ENCODE data around the gene SMG9. TPM values are rescaled to one million over a fixed set of nuclear protein-coding genes. Genes with fewer than 3 reads are reported as not detected.

SMG9 gene
- total RNA-seq, 1 experiment from 2014 or later = 49.9 TPM

DNA sequence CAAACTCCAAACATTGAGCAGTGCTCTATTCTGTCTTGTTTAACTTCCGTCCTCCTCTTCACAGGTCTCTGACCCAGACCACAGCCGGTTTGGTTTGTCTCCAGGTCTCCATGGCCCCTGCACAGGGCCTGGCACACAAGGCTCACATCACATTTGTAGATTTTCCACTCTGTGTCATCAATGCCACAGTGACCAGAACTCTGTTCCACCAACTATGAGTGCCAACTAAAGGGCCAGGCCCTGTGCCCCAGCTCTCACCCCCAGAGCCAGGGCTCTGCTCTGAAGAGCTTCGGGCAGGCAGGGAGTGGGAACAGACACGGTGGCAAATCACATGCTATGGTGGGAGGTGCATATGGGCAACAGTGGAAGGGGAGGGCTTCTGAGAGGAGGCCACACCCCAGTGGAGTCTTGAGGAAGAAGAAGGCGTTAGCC is 16.0 kb downstream of the SMG9 start:
- ChIA-PET CTCF (no interaction called here), POLR2A (interaction anchor here (0.7 kb wide), 1 partner anchor 111 kb away, joined by 5 read pairs; no protein-coding TSS in a partner anchor)
- peak; percentile 52; the same call in 1 of the 2 replicates for ATAC-seq
- DNase-seq (ENCODE audit: low read depth, low spot score) = no peak
- no peak overlapping the region for H3K27ac ChIP-seq (ENCODE audit: low read length)
- no peaks in the 10 kb centered on the region for H3K4me1 ChIP-seq (ENCODE audit: control insufficient read depth, insufficient read depth, low read length)
- intact Hi-C loops (cut with micrococcal nuclease; ENCODE audit: unreplicated experiment) = no loop called here
- BruUV-seq (replicated peaks) = no TSS peak
- TF ChIP-seq POLR2AphosphoS5 (IDR thresholded peaks at IDR 0.05; ENCODE audit: low read depth, low read length) (no peak), TCF7L2 (IDR thresholded peaks at IDR 0.05; ENCODE audit: low read depth, low read length) (no peak), SIN3A (IDR thresholded peaks at IDR 0.05; ENCODE audit: borderline replicate concordance, insufficient read depth, low read depth, low read length) (no peak)
- TF ChIP-seq, protein P1, sequence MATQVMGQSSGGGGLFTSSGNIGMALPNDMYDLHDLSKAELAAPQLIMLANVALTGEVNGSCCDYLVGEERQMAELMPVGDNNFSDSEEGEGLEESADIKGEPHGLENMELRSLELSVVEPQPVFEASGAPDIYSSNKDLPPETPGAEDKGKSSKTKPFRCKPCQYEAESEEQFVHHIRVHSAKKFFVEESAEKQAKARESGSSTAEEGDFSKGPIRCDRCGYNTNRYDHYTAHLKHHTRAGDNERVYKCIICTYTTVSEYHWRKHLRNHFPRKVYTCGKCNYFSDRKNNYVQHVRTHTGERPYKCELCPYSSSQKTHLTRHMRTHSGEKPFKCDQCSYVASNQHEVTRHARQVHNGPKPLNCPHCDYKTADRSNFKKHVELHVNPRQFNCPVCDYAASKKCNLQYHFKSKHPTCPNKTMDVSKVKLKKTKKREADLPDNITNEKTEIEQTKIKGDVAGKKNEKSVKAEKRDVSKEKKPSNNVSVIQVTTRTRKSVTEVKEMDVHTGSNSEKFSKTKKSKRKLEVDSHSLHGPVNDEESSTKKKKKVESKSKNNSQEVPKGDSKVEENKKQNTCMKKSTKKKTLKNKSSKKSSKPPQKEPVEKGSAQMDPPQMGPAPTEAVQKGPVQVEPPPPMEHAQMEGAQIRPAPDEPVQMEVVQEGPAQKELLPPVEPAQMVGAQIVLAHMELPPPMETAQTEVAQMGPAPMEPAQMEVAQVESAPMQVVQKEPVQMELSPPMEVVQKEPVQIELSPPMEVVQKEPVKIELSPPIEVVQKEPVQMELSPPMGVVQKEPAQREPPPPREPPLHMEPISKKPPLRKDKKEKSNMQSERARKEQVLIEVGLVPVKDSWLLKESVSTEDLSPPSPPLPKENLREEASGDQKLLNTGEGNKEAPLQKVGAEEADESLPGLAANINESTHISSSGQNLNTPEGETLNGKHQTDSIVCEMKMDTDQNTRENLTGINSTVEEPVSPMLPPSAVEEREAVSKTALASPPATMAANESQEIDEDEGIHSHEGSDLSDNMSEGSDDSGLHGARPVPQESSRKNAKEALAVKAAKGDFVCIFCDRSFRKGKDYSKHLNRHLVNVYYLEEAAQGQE (IDR thresholded peaks at IDR 0.05; ENCODE audit: insufficient read depth in 1 of 2, low read depth in 2 of 2, low read length in 1 of 2) = no peak
- TF ChIP-seq, protein P2, sequence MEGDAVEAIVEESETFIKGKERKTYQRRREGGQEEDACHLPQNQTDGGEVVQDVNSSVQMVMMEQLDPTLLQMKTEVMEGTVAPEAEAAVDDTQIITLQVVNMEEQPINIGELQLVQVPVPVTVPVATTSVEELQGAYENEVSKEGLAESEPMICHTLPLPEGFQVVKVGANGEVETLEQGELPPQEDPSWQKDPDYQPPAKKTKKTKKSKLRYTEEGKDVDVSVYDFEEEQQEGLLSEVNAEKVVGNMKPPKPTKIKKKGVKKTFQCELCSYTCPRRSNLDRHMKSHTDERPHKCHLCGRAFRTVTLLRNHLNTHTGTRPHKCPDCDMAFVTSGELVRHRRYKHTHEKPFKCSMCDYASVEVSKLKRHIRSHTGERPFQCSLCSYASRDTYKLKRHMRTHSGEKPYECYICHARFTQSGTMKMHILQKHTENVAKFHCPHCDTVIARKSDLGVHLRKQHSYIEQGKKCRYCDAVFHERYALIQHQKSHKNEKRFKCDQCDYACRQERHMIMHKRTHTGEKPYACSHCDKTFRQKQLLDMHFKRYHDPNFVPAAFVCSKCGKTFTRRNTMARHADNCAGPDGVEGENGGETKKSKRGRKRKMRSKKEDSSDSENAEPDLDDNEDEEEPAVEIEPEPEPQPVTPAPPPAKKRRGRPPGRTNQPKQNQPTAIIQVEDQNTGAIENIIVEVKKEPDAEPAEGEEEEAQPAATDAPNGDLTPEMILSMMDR (IDR thresholded peaks at IDR 0.05) = no peak
- H3K27me3 ChIP-seq (ENCODE audit: control insufficient read depth, insufficient read depth, low read length) = no peaks in the 10 kb centered on the region
- no peaks in the 10 kb centered on the region for H3K9me3 ChIP-seq (ENCODE audit: control insufficient read depth, insufficient read depth, low read depth, low read length)
- H3K4me3 ChIP-seq (ENCODE audit: low read depth in 2 of 2, low read length in 2 of 2) = no peak overlapping the region
- in situ Hi-C loops (cut with HindIII; ENCODE audit: low pct_unique_long_range_greater_than_20kb, low sequenced_read_pairs) = no loop called here
- peaks cover 3% of the 10 kb centered on the region; the same call in 1 of the 2 replicates for H3K36me3 ChIP-seq (ENCODE audit: control insufficient read depth, insufficient read depth, low read length)

- Histone ChIP-seq H3K9me3 (ENCODE audit: control insufficient read depth, insufficient read depth, low read depth, low read length) (no peaks in the 10 kb centered on the region), H3K36me3 (ENCODE audit: control insufficient read depth, insufficient read depth, low read length) (peaks cover 3% of the 10 kb centered on the region; the same call in 1 of the 2 replicates), H3K27ac (ENCODE audit: low read length) (no peak overlapping the region), H3K4me1 (ENCODE audit: control insufficient read depth, insufficient read depth, low read length) (no peaks in the 10 kb centered on the region), H3K27me3 (ENCODE audit: control insufficient read depth, insufficient read depth, low read length) (no peaks in the 10 kb centered on the region), H3K4me3 (ENCODE audit: low read depth in 2 of 2, low read length in 2 of 2) (no peak overlapping the region)
- no peak for ATAC-seq
- TF ChIP-seq, protein P1 (IDR thresholded peaks at IDR 0.05; ENCODE audit: insufficient read depth in 1 of 2, low read depth in 2 of 2, low read length in 1 of 2) = no peak
- TF ChIP-seq, protein P2 (IDR thresholded peaks at IDR 0.05) = no peak
- TF ChIP-seq TCF7L2 (IDR thresholded peaks at IDR 0.05; ENCODE audit: low read depth, low read length) (no peak), SIN3A (IDR thresholded peaks at IDR 0.05; ENCODE audit: borderline replicate concordance, insufficient read depth, low read depth, low read length) (no peak), POLR2AphosphoS5 (IDR thresholded peaks at IDR 0.05; ENCODE audit: low read depth, low read length) (no peak)
- BruUV-seq (replicated peaks) = no TSS peak
- ChIA-PET CTCF (no interaction called here), POLR2A (no interaction called here)
- intact Hi-C loops (cut with micrococcal nuclease; ENCODE audit: unreplicated experiment) = no loop called here
- in situ Hi-C loops (cut with HindIII; ENCODE audit: low pct_unique_long_range_greater_than_20kb, low sequenced_read_pairs) = no loop called here
- DNase-seq (ENCODE audit: low read depth, low spot score) = no peak
Measured at GRCh38 chr19:43735957-43736356, 18.8 kb downstream of the SMG9 start.
